Measurements from ENCODE around the gene VKORC1.
"Not testable (repeated sequence)": the region's sequence is repeated elsewhere in the genome, so short reads cannot be mapped to it uniquely, and the experiment has no call there.

Gene VKORC1

DNA sequence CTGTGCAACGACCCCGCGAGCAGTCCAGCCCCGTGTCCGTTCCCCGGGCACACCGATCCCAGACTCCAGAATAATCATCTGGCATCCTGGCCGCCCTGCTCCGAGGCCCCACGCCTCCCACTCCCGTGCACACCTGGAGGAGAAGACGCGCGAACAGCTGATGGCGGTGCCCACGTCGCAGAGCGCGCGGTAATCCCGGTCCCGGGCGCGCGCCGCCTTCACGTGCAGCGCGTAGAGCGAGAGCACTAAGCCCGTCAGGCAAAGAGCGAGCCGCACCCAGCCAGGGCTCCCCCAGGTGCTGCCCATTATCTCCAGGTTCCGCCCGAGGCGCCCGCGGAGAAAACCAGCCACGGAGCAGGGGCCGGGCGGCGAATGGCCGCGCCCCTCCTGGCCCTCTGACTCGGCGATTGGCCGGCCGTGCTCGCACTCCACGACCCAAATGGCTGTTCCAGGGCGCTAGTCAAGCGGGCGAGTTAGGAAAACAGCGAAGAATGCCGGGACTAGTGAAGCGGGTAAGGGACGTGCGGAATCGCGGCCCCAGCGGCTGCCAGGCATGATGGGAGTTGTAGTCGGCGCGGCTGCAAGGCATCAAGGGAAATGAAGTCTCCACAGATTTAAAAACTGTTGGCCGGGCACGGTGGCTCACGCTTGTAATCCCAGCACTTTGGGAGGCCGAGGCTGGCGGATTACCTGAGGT is at the start of gene VKORC1:
TSS of gene VKORC1 (minus strand) at position 374 of the 697 bp plus-strand sequence. CDS start at position 306, 68 bp downstream.
- in situ Hi-C loops (cut with MboI; ENCODE audit: low sequenced_read_pairs), result no loop called here

GRCh38 chr16:31143694-31144148 is 49.1 kb upstream of the VKORC1 start:
- in situ Hi-C loops (cut with MboI; ENCODE audit: low sequenced_read_pairs), result no loop called here

DNA sequence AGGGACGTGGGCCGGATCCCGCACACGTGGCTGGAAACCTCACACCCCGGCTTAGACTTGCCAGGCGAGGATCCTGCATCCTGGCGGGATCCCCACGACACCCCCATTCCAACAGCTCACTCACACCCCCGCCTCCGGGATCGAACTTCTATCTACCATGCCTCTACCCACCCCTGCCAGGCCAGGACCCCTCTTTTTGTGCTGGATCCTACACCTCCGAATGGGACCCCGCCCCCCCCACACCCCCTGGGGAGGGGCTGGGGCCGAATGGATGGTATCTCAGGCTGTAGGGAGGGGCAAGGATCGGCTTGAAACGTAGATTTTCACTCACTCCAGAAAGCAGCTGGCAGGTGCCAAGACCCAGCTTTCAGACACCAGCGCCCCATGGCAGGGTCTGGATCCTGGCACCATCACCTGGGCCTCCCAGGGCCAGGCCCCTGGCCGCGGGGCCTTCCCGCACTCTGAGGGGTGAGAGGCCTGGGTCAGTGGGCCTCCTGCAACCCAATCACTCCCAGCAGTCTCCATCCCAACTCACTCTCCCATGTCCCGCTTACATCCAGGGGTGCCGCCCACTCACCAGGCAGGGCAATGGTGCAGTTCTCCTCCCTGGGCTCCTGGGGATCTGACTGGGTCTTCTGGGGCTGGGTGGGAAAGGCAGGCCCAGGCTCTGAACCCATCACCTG is 48.6 kb upstream of the VKORC1 start:
- in situ Hi-C loops (cut with MboI; ENCODE audit: low sequenced_read_pairs), result no loop called here

DNA sequence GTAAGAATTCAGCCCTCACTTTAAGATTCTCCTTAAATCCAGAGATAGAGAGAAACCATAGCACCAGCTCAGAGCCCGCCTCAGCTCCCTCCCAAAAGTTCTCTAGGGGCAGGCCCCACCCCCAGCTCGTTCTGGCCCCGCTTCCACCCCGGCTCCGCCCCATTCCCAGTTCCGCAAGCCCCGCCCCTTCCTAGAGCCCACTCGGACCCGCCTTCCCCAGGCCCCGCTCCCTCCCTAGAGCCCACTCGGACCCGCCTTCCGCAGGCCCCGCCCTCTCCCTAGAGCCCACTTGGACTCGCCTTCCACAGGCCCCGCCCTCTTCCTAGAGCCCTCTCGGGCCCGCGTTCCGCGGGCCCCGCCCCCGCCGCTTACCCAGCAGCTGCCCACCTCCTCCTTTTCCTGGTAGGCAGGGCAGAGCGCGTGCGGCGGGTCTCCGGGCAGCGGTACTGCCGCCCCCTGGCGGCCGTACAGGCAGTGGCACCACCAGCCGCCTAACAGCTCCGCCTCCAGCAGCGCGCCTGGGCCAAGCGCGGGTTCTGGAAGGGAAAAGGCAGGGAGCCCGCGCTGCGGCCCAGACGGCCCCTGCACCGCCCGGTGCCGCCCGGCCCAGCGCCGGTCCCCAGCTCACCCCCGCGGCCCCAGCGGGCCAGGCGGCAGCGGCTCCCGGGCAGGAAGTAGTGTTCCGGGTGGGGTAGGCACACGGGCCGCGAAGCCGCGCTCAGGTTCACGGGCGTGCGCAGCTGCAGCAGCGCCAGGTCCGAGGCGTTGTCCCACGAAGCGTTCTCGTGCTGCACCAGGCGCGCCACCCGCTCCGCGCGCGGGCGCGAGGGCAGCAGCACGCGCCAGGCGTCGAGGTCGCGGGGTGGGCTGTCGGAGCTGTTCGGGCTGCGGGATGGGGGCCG is 47.8 kb upstream of the VKORC1 start:
- in situ Hi-C loops (cut with MboI; ENCODE audit: low sequenced_read_pairs), result no loop called here

DNA sequence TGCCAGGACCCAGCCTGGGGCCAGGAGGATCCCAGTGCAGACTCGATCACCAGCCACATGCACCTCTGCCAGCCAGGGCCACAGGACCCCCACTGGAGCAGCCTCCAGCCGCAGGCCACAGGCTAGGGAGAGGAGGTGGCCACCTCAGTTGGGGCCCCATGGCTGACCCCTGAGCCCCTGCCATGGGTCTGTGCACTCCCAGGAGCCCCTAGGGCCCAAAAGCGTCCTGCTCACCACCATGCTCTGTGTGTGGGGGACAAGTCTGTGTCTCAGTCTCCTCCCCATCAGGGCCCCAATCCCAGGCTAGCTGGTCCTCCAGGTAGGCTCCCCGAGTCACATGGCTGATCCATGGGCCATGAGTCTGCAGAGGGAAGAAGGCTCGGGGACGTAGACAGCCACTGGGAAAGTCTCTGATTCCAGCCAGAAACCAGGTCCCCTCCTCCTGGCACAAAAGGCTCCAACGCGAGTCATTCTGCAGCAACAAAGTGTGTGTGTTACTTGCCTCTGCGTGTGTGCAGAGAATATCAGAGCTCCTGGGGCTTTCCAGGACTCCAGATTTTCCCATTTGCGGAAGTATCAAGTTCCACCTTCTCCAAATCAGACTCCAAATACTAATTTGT is 47.0 kb upstream of the VKORC1 start:
- in situ Hi-C loops (cut with MboI; ENCODE audit: low sequenced_read_pairs), result no loop called here

- in situ Hi-C loops (cut with MboI; ENCODE audit: low sequenced_read_pairs), result not testable (repeated sequence)
These were observed 46.5 kb upstream of the VKORC1 start for GRCh38 chr16:31141071-31141469.

GRCh38 chr16:31138621-31139578 is 44.3 kb upstream of the VKORC1 start:
- in situ Hi-C loops (cut with MboI; ENCODE audit: low sequenced_read_pairs), result no loop called here

GRCh38 chr16:31136822-31137499 is 42.4 kb upstream of the VKORC1 start:
- in situ Hi-C loops (cut with MboI; ENCODE audit: low sequenced_read_pairs), result not testable (repeated sequence)

DNA sequence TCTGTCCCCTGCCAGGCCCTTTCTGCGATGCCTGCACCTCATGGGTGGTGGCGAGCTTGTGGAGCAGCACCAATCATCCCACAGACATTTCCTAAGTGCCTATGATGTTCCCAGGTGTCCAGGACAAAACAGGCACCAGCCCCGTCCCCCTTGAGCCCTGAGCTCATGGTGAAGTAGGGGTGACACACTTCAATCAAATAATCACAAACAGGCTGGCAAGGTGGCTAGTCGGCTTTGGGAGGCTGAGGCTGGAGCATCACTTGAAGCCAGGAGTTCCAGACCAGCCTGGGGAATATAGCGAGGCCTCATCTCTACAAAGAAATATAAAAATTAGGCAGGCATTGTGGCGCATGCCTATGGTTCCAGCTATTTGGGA is 41.7 kb upstream of the VKORC1 start:
- in situ Hi-C loops (cut with MboI; ENCODE audit: low sequenced_read_pairs), result no loop called here

DNA sequence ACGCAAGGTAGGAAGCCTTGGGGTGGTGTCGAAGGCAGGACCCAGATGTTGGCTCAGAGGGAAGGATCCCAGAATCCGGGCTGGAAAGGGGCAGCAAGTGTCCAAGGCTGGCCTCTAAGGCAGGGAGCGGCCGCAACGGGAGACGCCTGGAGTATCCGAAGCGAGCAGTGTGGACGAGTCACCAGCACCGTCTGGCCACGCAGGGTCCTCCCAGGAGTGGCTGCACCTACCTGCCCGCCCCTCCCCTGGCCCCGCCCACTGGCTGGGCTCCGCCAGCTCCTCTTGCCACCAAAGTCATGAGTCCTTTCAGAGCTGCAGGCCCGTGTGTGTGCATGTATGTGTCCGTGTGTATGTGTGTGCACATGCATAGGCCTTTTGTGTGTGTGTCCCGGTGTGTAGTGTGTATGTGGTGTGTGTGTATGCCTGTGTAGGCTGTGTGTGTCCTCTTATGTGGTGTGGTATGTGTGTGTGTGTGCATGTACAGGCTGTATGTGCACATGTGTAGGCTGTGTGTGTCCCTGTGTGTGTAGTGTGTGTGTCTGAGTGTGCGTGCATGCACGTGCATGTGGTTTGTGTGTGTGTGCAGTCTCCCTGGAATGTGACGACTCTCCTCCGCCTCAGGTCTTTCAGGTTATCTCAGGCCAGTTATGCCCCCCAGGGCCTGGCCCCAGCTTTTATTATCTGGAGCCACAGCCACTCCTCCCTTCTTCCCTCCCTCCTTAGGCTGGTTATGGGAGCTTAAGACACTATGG is 41.1 kb upstream of the VKORC1 start, which contains the start of gene PRSS8:
TSS of gene PRSS8 (minus strand) at position 193 of the 752 bp plus-strand sequence. CDS start 229 bp downstream, outside the sequence.
- in situ Hi-C loops (cut with MboI; ENCODE audit: low sequenced_read_pairs), result no loop called here

DNA sequence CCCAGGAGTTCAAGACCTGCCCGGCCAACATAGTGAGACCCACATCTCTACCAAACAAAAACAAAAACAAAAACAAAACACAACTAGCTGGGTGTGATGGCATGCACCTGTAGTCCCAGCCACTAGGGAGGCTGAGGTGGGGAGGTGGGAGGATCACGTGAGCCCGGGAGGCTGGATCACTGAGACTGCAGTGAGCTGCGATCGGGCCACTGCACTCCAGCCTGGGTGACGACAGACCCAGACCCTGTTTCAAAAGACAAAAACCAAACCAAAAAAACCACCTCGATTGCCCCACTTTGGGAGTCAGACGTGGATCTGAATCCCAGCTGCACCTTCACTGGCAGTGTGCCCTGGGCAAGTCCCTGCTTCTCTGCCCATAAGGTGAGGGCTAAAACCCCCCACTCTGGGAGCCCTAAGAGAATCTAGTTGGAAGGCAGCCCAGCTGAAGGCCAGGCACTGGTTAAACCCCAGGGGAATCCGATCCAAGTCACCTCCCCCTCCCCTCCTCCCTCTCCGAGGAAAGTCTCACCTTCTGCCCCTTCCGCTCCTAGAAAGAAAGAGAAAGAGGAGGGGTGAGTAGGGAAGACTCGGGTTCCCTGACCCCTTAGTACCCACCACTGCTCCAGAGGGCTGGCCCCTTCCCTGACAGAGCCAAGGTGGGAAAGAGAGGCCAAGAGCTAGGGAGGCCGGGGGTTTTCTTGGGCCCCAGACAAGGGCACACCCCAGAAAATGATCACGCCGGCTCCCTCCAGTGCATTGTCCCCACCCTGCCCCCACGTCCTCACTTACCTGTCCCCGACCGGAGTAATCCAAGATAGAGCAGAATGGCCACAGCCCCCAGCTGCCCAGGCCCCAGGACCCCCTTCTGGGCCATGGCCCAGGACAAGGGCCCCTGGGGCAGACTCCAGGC is 40.3 kb upstream of the VKORC1 start:
- in situ Hi-C loops (cut with MboI; ENCODE audit: low sequenced_read_pairs), result no loop called here

DNA sequence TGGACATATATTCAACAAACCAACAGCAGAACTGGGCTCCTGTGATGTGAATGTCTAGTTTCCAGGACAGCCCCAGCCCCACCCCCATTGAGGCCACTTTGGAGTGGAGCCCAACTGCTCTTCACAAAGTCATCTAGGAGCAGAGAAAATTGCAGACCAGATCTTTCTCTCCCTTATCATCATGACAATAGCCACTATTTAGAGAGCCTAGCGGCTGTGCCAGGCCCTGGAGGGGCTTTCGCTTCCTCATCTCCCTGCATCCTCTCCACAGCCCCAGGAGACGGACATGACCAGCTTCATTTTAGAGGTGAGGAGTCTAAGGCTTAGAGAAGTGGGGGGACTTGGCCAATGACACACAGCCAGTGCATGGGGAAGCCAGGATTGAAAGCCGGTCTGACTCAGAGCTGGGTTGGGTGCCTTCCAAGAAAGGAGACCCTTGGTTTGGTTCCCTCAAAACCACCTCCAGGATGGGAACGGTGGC is 39.5 kb upstream of the VKORC1 start:
- in situ Hi-C loops (cut with MboI; ENCODE audit: low sequenced_read_pairs), result no loop called here

- in situ Hi-C loops (cut with MboI; ENCODE audit: low sequenced_read_pairs), result no loop called here
These were observed 38.5 kb upstream of the VKORC1 start for GRCh38 chr16:31133046-31133501.

DNA sequence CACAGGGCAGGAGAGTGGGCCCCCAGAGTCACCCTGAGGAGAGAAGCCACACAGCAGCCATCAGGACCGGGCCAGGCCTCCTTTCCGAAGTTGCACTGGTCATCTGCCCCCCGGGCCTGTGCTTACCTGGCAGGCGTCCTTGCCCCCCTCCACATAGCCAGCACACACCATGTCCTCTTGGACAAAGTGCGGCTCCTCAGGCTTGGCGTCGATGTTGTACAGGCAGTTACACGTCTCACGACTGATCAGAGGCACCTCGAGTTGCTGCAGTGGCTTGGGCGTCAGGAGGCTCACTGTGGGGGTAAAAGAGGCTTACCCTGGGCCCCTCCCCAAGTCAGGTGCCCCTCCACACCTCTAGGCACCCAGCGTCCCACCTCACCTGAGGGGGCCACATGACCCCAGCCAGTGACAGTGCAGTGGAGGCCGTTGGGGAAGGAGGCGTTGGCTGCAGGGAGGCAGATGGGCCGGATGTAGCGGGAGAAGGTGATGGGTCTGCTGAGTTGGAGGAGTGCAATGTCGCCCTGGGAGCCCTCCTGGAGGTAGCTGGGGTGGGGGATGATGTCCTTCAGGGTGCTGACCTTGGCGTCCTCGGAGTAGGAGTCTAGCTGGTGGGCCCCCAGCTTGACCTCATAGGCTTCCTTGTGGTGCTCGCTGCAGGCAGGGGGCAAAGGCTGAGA is 37.8 kb upstream of the VKORC1 start:
- in situ Hi-C loops (cut with MboI; ENCODE audit: low sequenced_read_pairs), result no loop called here

DNA sequence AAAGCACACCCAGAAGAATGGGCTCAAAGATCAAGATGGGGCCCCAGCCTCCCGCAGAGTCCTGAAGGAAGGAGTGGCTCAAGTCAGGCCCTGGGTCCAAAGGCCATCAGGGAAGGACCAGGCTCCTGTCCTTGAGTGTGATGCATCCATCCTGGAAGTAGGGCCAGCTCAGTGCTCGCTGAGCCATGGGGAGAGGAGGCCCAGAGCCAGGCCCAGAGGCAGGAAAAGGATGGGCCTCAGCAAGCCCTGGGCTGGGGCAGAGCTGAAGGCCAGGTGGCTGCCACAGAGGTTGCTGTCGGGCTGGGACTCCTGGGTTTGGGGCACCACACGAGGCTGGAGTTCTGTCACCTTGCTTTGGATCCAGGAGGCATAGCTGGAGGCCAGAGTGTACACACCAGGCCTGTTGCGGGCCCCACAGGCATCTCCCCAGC is 37.3 kb upstream of the VKORC1 start:
- in situ Hi-C loops (cut with MboI; ENCODE audit: low sequenced_read_pairs), result no loop called here

GRCh38 chr16:31131416-31131815 is 36.8 kb upstream of the VKORC1 start:
- in situ Hi-C loops (cut with MboI; ENCODE audit: low sequenced_read_pairs), result no loop called here

- in situ Hi-C loops (cut with MboI; ENCODE audit: low sequenced_read_pairs), result no loop called here
These were observed 36.3 kb upstream of the VKORC1 start for GRCh38 chr16:31130899-31131298.

All from HL-60/S4 (cell line).